AG04449 (cell line): ENCODE results near the gene ANKRD40.

Experiments used
- CTCF ChIA-PET: fragments of 350-600 bp; formaldehyde crosslinking; extraction: SDS; loops from one replicate; lab custom pipeline; 2021; ENCODE audit warnings: antibody characterized with exemption; lab: Yijun Ruan, JAX
- POLR2A ChIA-PET: fragments of 400-600, 350-600 bp; formaldehyde crosslinking; extraction: SDS; loops from one replicate; lab custom pipeline; 2020; ENCODE audit warnings: antibody characterized with exemption, inconsistent platforms; lab: Yijun Ruan, JAX
- DNase-seq: peaks from one replicate; pipeline ENCODE4 v3.0.0-alpha.2; 2010; ENCODE audit warnings: low read depth, low spot score
- H3K4me3 ChIP-seq: 2 replicates; pipeline ENCODE4 v1.5.1; 2011; ENCODE audit warnings: low read depth, mild to moderate bottlenecking, control low read depth, low read length
- TF ChIP-seq, protein P1 (sequence below): IDR thresholded peaks from one replicate; pipeline ENCODE4 v1.5.1; 2011; ENCODE audit warnings: mild to moderate bottlenecking, moderate library complexity, low read length, control low read depth, inconsistent platforms; ENCODE audit not compliant: insufficient read depth; ENCODE audit errors: missing control alignments

The ANKRD40 gene

DNA sequence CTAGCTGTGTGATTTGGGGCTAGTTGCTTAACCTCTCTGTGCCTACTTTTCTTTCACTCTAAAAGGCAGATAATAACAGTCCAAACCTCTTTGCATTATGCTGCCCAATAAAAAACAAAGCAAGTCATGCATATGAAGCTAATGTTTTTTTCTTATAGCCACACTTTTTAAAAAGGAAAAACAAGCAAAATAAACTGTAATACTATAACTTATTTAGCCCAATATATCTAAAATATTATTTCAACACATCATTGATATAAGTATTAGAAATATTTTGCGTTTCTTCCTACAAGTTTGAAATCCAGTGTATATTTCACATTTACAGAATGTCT, 22.4 kb downstream of the ANKRD40 start:
- no peak overlapping the region for H3K4me3 ChIP-seq
- TF ChIP-seq, protein P1, sequence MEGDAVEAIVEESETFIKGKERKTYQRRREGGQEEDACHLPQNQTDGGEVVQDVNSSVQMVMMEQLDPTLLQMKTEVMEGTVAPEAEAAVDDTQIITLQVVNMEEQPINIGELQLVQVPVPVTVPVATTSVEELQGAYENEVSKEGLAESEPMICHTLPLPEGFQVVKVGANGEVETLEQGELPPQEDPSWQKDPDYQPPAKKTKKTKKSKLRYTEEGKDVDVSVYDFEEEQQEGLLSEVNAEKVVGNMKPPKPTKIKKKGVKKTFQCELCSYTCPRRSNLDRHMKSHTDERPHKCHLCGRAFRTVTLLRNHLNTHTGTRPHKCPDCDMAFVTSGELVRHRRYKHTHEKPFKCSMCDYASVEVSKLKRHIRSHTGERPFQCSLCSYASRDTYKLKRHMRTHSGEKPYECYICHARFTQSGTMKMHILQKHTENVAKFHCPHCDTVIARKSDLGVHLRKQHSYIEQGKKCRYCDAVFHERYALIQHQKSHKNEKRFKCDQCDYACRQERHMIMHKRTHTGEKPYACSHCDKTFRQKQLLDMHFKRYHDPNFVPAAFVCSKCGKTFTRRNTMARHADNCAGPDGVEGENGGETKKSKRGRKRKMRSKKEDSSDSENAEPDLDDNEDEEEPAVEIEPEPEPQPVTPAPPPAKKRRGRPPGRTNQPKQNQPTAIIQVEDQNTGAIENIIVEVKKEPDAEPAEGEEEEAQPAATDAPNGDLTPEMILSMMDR, result no peak
- CTCF ChIA-PET, result interaction anchor here (0.9 to 11.3 kb wide), 7 partner anchors 10 to 135 kb away, joined by 3 to 150 read pairs (median 11); partner anchors contain the start of gene SPATA20
- DNase-seq, result no peak
- POLR2A ChIA-PET, result no interaction called here

DNA sequence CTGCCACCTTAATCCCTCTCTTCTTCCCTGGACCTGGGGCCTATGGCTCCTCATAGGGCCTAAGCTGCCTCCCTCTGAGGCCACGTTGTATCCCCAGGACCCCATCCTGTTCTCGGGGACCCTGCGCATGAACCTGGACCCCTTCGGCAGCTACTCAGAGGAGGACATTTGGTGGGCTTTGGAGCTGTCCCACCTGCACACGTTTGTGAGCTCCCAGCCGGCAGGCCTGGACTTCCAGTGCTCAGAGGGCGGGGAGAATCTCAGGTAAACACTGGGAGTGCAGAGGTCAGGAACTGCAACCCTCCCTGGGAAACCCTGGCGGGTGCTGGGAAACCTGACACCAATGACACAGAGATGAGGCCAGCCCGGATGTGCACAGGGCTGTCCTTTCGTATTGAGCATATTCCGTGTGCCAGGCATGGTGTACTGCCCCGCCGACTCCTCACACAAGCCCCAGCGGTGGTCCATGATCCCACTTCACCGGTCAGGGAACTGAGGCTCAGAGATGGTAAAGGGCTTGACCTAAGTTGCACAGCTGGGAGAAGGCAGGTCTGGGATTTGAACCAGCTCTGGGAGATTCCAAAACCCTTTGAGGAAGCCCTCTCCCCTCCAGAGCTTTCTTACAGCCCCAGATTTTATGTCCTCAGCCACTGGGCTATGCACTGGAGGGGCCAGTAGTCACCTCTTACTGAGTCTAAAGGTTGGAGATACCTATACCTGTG, 22.9 kb downstream of the ANKRD40 start:
- DNase-seq, result no peak
- ChIA-PET CTCF (interaction anchor here (0.9 to 11.3 kb wide), 10 partner anchors 10 to 135 kb away, joined by 3 to 150 read pairs (median 3); partner anchors contain the start of gene SPATA20), POLR2A (interaction anchor here (0.8 kb wide), 1 partner anchor 15 kb away, joined by 3 read pairs; no protein-coding TSS in a partner anchor)
- TF ChIP-seq, protein P1, result no peak
- no peak overlapping the region for H3K4me3 ChIP-seq

GRCh38 chr17:50684288-50684611, 23.5 kb downstream of the ANKRD40 start:
- DNase-seq, result no peak
- TF ChIP-seq, protein P1, result no peak
- H3K4me3 ChIP-seq, result no peak overlapping the region
- CTCF ChIA-PET, result interaction anchor here (1.1 to 11.3 kb wide), 8 partner anchors 9 to 134 kb away, joined by 3 to 150 read pairs (median 7); partner anchors contain the start of gene SPATA20
- POLR2A ChIA-PET, result interaction anchor here (0.8 kb wide), 1 partner anchor 15 kb away, joined by 3 read pairs; no protein-coding TSS in a partner anchor

- H3K4me3 ChIP-seq, result no peak overlapping the region
- ChIA-PET POLR2A (interaction anchor here (0.7 to 0.8 kb wide), 2 partner anchors 9 to 14 kb away, joined by 3 to 5 read pairs; no protein-coding TSS in a partner anchor), CTCF (interaction anchor here (0.9 to 11.3 kb wide), 11 partner anchors 9 to 134 kb away, joined by 3 to 150 read pairs (median 3); partner anchors contain the start of gene SPATA20)
- TF ChIP-seq, protein P1, result no peak
- no peak for DNase-seq
Observed at GRCh38 chr17:50683434-50684287, 24.1 kb downstream of the ANKRD40 start.

- ChIA-PET CTCF (interaction anchor here (0.9 to 11.3 kb wide), 7 partner anchors 8 to 133 kb away, joined by 3 to 150 read pairs (median 11); partner anchors contain the start of gene SPATA20), POLR2A (interaction anchor here (0.7 kb wide), 1 partner anchor 8 kb away, joined by 5 read pairs; no protein-coding TSS in a partner anchor)
- TF ChIP-seq, protein P1, result no peak
- H3K4me3 ChIP-seq, result no peak overlapping the region
- no peak for DNase-seq
Observed at GRCh38 chr17:50682938-50683337, 24.8 kb downstream of the ANKRD40 start.
